CD4-positive, alpha-beta T cell treated with Interleukin-1 beta for 1 hour (primary cell): ENCODE data around the gene ACTR6.
"Not testable (repeated sequence)": the region's sequence is repeated elsewhere in the genome, so short reads cannot be mapped to it uniquely, and the experiment has no call there.

ENCODE experiments used
- DNase-seq, 2 donors: peaks; one replicate each; pipeline ENCODE4 v3.0.0-alpha.2; 2020 to 2022

The ACTR6 gene

DNA sequence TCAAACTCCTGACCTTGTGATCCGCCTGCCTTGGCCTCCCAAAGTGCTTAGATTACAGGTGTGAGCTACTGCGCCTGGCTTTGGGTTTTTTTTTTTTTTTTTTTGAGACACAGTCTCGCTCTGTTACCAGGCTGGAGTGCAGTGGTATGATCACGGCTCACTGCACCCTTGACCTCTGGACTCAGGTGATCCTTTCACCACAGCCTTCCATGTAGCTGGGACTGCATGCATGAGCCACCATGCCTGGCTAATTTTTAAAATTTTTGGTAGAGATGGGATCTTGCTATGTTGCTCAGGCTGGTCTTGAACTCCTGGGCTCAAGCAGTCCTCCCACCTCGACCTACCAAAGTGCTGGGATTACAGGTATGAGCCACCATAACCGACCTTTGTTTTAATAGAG lies 21.6 kb downstream of the ACTR6 start:
- DNase-seq: not testable (repeated sequence)

DNA sequence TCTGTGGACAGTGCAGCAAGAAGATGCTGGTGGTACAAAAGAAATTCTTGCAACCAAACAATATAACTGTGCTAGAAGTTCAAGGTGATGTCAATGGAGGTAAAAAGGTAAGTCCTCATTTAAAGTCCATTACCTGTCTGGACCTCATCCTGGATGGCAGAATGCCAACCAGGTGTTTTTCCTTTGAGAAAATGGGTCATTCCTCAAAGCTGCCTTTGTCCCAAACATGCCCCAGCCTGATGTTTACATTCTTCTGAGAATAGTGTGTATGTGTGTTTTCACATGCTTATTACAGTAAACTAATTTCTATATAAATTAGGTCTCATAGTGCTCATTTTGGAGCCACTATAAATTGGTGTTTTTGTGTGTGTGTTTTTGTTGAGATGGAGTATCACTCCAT lies 24.9 kb downstream of the ACTR6 start:
- DNase-seq: no peak

DNA sequence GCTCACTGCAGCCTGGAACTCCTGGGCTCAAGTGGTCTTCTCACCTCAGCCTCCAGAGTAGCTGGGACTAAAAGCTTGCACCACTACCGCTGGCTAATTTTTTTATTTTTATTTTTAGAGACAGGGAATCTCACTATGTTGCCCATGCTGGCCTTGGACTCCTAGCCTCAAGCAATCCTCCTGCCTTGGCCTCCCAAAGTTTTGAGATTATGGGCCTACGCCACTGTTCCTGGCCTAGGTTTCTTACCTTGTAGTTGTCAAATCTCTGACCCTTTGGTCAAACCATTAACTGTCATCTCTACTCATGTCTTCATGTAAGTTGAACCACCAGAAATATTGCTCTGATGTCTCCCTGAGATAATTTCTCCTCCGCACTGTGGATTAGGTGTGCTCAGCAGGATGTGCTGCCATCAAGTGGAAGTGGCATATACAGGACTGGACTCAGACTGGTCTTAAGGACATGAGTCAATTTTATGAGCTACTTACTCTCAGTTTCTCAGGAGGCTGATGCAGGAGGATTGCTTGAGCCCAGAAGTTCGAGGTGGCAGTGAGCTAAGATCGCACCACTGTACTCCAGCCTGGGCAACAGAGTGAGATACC lies 28.5 kb downstream of the ACTR6 start:
- no peak for DNase-seq

DNA sequence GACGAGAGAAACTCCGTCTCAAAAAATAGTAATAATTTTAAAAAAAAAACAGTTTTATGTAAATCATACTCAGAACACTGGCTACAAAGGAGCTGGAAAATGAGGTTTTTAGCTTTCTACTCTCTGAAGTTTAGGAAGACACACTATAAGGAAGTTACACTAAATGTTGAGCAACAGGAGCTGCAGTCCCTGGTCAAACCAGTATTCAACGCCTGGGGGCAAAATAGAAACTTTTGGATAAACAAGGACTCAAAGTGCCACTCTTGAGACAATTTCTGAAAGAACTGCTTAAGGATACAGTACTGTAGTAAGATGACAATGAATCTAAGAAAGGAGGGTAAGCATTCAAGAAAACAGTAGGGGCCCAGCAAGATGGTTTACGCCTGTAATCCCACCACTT lies 29.3 kb downstream of the ACTR6 start:
- no peak for DNase-seq

DNA sequence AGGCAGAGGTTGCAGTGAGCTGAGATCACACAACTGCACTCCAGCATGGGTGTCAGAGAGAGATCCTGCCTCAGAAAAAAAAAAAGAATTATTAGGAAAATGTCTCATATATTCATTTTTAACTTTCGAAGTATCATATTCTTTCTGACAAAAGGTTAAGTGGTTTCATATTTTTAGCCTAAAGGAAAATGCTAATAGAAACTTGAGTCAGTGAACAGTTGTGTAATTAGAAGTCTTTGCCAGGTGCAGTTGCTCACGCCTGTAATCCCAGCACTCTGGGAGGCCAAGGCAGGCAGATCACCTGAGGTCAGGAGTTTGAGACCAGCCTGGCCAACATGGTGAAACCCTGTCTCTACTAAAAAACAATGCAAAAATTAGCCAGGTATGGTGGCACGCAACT lies 31.3 kb downstream of the ACTR6 start:
- not testable (repeated sequence) for DNase-seq

DNA sequence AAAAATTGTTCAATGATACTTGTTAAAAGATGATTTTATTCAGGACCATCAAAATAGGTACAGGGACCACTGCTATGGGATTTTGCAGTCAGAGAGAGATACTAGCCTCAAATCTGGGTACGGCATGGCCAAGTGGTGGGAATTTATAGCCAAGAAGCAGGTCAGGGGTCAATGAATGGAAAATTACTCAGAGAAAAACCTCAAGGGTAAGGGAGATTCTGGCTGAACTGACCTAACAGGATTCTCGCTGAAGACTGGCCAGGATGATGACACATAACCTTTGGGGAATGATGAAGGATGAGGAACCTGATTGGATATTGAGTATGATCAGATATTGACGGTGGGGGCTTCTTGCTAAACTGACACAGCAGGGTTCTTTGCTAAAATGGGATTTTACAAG lies 33.6 kb downstream of the ACTR6 start:
- no peak for DNase-seq

DNA sequence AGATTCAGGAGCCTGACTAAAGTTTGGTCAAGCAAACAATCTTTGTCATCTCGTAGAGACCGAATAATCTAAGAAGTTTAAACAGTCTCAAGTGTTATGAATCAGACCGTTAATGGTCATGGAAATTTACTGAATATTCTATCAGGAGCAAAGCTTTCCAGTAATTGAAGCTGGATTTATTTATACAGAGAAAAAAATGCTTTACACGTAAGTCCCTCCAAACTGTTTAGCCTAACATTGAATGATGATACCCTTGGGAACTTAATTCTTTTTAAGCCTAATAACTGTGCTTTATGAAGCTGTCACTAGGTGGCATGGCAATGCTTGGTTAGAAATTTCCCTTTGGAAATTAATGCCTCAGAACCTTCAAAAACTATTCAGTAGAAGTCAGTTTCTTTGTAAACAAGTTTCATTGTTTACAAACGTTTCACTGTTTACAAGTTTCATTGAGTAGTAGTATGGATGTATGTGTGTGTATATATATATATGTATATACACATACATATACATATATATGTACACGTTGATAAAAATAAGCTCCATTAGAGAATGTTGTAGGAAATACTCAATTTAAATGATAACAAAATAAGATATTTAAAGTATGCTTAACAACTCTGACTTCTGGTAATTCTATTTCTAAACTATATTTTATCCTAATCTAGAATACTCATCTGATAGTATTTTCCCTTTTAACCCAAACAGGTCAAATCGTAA lies 34.1 kb downstream of the ACTR6 start:
- peak in 1 of 2 donors; percentile 29 for DNase-seq

DNA sequence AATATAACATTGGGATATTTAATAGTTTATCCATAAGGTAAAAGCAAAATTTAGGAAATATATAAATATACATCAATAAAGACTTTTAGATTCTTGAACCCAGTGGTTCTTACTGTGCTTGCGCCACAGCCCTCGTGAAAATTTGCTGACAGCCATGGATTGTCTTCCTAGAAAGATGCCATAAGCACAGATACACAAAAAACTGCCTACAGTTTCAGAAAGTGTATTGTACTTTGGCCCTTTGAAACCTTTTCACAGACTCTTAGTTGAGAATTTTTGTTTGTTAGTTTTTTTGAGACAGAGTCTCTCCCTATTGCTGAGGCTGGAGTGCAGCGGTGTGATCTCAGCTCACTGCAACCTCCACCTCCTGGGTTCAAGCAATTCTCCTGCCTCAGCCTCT lies 38.2 kb downstream of the ACTR6 start:
- no peak for DNase-seq

DNA sequence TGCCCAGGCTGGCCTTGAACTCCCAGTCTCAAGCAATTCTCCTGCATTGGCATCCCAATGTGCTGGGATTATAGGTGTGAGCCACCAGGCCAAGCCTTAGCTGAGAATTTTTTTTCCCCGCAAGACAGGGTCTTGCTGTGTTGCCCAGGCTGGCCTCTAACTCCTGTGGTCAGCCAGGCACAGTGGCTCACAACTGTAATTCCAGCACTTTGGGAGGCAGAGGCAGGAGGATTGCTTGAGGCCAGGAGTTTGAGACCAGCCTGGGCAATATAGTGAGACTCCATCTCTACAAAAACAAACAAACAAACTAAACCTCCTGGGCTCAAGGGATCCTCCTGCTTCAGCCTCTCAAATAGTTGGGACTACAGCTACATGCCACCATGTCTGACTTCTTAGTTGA lies 39.0 kb downstream of the ACTR6 start:
- DNase-seq: no peak

DNA sequence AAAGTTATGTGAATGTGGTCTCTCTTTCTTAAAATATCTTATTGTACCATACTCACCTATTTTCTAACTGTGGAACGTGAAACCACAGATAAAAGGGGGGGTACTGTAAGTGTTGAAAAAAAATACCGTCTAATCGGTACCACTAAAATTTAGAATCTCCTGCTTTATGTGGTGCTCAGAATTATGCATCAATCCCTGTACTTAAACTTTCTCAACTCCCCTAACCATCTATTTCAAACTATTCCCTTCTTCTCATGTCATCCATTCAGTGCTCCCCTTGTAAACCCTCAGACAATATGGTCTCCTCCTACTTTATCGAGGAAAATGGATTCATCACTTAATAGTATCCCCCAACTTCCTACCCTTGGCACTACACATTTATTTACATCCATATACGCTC lies 42.5 kb downstream of the ACTR6 start:
- DNase-seq: no peak

DNA sequence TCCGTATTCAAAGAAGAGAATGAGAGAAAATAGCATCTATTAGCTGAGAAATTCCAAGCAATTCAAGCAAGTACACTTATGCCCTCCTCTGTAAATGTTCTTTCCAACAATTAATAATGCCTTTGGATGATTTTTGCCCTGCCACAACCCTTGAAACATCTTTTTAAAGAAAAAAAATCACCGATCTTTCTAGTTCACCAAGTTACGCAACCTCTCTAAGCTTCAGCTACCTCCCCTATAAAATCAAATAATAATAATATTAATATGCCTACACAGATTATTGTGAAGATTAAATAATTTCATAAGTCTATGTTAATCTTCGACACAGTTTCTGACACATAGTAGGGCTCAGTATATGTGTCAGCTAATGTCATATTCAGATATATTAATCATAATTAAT lies 47.1 kb downstream of the ACTR6 start:
- no peak for DNase-seq

DNA sequence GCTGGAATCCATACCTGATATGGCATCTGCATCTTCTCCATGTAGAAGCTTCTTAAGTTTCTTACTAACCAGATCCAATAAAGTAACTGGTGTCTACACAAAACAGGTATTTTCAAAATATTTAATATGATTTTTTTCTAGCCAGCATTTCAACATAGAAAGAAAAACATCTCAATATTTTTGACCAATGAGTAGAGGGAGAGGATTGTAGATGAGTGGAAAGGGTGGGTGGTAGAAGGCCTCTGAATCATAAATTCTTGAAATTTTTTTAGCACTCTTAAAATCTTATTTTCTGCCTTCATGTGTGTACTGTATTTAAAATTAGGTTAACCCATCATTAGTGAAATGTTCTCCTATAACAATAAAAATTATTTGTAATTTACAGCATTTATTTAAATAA lies 48.3 kb downstream of the ACTR6 start:
- DNase-seq: no peak

DNA sequence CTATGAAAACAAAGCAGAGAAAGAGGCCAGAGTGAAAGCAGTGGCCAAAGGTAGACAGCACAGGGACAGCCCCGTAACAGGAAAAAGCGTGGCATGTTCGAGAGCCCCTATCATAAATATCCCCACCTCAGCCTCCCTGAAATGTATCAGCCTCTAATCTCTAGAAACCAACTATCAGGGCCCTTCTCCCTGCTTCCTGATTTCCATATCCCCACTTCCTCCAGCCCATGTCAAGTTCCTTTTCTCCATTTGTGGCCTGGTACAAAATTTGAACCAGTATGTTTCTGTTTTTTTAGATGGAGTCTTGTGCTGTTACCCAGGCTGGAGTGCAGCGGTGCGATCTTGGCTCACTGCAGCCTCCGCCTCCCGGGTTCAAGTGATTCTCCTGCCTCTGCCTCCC lies 49.3 kb downstream of the ACTR6 start:
- no peak for DNase-seq

DNA sequence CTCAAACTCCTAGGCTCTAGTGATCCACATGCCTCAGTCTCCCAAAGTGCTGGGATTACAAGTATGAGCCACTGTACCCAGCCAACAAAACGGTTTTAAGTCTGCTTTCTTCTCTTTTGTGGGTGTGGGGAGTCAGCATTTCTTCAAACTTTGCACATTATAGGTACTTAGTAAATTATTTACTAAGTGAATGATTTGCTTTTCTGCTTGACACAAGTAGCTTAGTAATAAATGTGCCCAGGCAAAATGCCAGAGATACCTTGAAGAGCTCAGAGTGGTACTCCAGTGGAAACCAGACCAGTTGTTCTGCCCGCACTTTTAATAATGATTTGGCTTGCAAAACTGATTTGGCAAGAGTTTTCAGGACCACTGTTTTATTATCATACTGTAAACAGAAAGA lies 51.3 kb downstream of the ACTR6 start:
- no peak for DNase-seq

DNA sequence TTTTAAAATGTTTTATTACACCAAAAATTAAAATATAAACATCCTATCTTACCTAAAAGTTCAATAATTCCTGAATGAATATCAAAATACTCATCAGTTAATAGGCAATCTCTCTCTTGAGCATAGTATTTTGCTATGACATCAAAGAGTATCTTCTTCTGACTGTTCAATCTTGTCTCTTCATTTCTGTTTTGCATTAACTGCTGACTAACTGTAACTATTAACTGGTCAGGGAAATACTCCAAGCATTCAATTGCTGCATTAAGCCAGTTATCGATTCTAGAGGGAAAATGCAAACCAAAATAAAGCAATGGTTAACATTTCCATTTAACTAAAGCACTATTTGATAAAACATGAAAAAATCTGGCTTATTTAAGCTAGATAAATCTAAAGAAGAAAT lies 52.8 kb downstream of the ACTR6 start:
- no peak for DNase-seq

DNA sequence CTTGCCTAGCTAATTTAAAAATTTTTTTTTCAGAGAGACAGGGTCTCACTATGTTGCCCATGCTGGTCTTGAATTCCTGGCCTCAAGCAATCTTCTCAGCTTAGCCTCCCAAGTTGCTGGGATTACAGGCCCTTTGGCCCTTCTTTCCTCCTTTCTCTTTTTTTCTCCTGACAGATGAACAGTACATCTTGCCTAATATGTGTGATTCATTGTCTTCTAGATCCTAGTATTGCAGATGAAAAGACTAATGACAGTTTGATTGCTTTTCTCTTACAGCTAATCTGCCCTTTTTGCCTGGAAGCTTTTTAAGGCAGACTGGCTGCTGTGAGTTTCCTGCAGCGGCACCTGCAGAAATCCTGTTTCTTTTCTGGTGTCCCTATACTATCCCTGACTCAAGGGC lies 54.3 kb downstream of the ACTR6 start:
- DNase-seq: no peak

DNA sequence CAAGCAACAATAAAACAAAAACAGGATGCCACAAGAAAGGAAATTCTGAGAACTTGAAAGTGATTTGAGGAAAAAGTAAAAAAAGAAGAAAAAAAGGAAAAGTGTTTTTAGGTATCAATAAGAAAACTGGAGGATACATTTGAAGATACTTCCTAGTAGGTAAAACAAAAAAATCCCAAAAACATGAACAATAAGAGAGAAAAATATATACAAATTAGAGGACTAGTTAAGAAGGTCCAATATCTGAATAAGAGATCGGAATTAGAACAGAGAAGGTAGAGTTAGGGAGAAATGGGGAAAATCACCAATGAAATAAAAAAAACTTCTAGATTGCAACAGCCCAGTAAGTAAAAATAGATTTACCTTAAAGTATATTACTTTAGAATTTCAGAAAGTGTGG lies 57.5 kb downstream of the ACTR6 start:
- DNase-seq: no peak

DNA sequence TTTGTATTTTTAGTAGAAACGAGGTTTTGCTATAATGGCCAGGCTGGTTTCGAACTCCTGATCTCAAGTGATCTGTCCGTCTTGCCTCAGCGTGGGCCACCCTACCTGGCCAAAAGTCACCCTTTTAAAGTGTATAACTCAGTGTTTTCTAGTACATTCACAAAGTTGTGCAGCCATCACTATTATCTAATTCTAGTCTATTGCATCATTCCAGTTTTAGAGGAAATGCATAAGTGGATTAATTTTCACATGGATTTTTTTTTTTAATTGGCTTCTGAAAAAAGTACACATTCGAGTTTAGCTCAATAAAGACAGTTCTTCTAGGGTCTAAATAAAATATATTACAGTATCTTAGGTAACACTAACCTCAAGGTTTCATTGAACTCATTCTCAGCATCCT lies 62.5 kb downstream of the ACTR6 start:
- no peak for DNase-seq

DNA sequence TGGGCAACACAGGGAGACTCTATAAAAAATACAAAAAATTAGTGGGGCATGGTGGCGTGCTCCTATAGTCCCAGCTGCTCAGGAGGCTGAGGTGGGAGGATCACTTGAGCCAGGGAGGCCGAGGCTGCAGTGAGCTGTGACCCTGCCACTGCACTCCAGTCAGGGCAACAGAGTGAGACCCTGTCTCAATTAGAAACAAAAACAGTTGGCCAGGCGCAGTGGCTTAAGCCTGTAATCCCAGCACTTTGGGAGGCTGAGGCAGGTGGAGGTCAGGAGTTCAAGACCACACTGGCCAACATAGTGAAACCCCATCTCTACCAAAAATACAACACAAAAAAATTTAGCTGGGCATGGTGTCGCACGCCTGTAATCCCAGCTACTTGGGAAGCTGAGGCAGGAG lies 64.5 kb downstream of the ACTR6 start:
- not testable (repeated sequence) for DNase-seq

DNA sequence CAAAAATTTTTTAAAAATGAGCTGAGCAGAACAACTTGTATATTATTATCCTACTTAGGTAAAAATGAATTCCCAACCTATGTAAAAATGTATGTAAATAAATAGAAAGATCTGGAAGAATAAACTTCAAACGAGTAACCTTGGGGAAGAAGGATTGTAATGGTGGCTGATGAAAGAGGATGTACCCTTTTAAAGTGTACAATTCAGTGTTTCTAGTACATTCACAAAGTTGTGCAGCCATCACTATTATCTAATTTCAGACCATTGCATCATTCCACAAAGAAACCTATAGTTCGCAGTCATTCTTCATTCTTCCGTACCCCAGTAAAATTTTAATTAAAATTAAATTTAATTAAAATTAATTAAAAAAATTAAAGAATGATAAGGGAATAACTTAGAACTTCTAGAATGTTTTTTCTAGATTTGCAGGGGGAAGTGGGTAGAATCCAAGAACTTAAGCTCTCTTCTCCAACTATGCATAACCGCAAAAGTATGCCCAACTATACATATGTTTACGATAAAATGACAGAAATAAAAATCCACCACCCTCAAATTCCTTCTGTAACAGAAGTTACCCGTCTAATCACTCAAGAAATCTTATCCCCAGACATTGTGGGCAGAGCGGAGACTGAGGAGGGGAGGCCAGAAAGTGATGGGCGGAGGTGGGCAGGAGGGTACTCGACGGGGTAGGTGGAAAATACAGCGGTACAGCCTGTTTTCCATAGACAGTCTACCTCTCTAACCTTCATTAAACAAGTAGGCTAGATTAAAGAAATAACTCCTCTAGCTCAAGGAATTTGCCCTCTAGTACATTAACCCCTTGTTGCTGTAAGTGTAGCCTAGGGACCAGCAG lies 65.3 kb downstream of the ACTR6 start:
- DNase-seq: no peak

DNA sequence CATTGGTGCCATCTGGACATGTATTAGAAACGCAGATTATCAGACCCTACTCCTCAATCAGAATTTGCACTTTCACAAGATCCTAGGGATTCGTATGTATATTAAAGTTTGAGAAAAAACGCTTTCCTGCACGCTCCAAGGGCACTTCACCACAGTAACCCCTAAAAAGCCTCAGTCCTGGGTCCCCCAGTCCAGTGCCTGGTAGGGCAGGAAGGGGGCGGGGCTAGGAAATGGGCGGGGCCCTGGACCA lies 65.9 kb downstream of the ACTR6 start:
- DNase-seq: peak in 1 of 2 donors; percentile 92

DNA sequence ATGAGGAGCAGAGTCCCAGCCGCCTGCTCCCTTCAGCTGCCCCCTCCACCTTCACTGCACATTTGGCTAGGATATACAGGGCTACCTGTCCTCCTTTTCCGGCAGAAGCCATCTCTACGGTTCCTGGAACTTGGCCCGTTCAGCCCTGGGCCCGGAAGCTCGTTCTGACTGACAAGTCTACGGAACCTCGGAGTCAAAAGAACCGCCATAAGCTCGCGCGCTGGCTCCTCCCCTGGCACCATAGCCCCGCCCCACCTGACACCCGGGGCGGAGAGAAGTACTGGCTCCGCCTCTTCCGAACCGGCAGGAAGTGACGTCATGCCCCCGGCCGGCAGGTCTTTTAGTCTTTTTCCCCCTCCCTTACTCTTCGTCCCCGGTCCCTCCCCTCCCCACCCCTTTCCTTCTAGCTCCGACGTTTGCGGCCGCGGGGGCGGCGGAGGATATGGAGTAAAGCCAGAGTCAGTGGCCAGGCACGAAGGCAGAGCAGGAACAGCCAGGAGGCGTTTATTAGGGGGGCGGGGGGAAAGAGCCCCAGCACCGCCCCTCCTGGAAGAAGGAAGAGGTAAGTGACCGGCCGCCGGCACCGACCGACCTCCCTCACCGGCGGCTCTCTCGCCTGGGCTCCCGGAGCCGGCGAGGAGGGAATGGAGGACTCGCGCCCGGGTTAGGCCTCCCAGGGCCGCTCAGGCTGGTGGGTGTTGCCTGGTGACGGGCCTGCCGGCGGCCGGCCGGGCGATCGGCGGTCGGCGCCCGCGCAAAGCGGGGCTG lies 66.4 kb downstream of the ACTR6 start, which contains the start of the genes DEPDC4 and SCYL2:
Gene DEPDC4 (minus strand): TSS at position 245 of the 768 bp plus-strand sequence. CDS start 3 bp downstream, at position 242.
Gene SCYL2 (plus strand): TSS at position 343 of the 768 bp plus-strand sequence. CDS start 15,794 bp downstream, outside the sequence.
- DNase-seq: peak; percentile 92 to 94

DNA sequence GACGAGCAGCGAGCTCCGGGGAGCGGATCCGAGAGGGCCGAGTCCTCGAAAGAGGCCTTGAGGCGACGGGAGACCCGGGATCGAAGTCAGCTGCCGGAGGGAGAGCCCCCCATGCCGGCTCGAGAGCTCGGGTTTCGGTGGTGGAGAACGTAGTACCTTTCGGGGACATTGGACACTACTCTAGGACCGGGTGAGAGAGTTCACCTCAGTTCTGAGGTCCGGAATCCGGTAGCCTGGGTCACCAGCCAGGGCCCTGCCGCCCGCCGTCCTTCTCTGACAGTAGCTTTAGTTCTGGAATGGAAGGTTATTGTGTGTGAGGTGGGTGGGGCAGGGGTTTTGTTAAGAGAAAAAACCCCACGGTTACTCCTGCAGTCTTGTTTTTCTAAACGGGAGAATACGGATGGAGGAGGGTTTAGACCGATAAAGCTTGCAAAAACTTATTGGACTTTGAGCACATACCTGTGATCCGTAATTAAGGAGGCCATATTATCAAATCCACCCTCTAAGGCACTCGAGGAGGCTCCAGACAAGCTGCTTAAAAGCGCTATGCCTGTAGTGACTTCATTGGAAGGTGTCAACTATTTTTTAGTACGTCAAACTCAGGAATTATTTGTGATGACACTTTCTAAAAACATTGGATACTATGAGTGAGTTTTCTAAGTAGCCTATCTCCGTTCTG lies 67.1 kb downstream of the ACTR6 start:
- DNase-seq: peak in 1 of 2 donors; percentile 17
